Melanocyte of skin (primary cell): ENCODE measurements around the gene SMLR1. TPM values are rescaled to one million over a fixed set of nuclear protein-coding genes. Genes with fewer than 3 reads are reported as not detected.

Source experiments
- total RNA-seq, 2 donors: library from RNA; depleted of rRNA; stranded (reverse); fragments of >200 nt; gene quantifications; 2 replicates each; pipeline ENCODE4 v1.2.3, GENCODE V29; 2012

SMLR1 gene
- total RNA-seq, result not detected

DNA sequence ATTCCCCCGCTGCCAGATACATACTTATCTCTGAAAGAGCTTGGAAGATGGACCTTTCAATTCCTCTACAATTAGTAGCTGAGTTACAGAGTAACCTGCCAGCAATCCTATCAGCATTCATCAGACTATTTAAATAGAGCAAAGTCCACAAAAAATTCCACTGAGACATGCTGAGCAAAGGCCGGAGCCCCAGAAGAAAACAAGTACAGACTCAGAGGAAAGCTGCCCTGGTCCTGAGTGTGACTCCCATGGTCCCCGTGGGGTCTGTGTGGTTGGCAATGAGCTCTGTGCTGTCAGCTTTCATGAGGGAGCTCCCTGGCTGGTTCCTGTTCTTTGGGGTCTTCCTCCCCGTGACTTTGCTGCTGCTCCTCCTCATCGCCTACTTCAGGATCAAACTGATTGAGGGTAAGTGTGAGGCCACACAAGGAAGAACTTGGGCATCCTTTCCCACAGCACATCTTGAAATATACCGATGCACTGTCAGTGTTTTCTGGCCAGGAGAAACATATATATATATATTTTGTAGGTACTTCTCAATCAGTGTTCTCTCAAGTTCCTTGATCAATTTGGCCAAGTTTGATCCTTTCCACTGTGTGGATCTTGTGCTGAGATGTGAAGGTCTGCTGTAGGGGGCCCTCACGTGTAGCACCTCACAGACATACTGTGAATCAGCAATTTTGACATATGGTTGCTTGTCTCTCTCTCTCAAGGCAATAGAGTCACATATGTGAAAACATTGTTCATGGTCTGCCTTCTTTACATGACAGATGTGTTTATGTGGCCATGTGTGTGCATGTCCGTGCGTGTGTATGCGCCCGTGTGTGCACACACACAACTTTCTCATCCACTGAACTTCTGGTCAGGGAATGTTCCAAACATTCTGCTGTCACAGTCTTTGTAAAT is at the start of gene SMLR1:
SMLR1 (plus strand) TSS at position 160 of the 903 bp plus-strand sequence; CDS start at position 168, 8 bp downstream.

Other genes starting within 250 kb of the SMLR1 start
- gene EPB41L2, start 235.8 kb downstream of the SMLR1 start, total RNA-seq, result 10 to 100 TPM; 24.8 to 33.0 TPM